ENCODE data around the gene GPR78.

GPR78 gene

DNA sequence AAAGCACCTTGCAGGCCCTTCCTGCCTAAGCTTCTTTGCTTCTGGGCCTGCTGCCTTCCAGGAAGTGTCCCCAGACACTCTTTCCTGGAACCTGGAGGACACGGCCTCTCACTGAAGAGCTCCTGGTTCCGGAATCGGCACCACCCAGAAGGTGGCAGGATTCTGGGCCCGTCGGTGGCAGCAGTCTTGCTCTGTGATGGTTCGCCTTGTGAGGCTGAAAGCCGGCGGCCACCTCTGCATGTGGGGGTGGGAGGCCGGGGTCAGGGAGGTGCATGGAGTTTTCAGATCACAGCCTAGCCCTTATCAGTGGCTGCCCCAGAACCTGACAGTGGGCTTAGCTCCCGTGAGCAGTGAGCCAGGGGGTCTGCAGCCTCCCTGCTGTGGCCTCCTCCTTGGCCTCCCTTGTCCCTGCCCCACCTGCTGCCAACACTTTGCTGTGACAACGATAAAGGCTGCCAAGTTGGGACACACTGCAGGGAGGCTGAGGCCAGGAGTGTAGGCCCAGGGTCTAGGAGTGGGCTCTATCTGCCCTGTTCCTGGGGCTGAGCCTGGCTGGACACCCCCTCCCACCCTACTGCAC, 30.8 kb upstream of the GPR78 start:
- no peaks in the 10 kb centered on the region for H3K9me3 ChIP-seq (replicated peaks in 1 of 2; ENCODE audit: control insufficient read depth in 2 of 2, insufficient read depth in 1 of 2, low read depth in 1 of 2, low read length in 2 of 2)
- DNase-seq (ENCODE audit: low spot score) = no peak
- no peak overlapping the region for H2BK5ac ChIP-seq (ENCODE audit: low read length)
- no peak overlapping the region for H2BK12ac ChIP-seq (ENCODE audit: low read length)
- no peaks in the 10 kb centered on the region for H3K79me1 ChIP-seq (ENCODE audit: low read depth, low read length)
- no peaks in the 10 kb centered on the region for H3K36me3 ChIP-seq (replicated peaks in 1 of 2; ENCODE audit: control insufficient read depth in 2 of 2, insufficient read depth in 2 of 2, low read length in 2 of 2)
- H3K4me3 ChIP-seq (ENCODE audit: low read length in 2 of 2) = no peak overlapping the region
- H3K4ac ChIP-seq (ENCODE audit: low read length) = no peak overlapping the region
- no peak overlapping the region for H3K9ac ChIP-seq (ENCODE audit: low read depth, low read length, poor library complexity)
- no peaks in the 10 kb centered on the region for H3K4me1 ChIP-seq (ENCODE audit: control insufficient read depth in 2 of 2, insufficient read depth in 1 of 2, low read depth in 1 of 2, low read length in 2 of 2)
- H3K23ac ChIP-seq (ENCODE audit: low read depth, low read length, poor library complexity) = peak overlapping the region; percentile 37
- H3K18ac ChIP-seq (ENCODE audit: low read length) = peak overlapping the region; percentile 32
- no CpG with 5 or more reads among the region's 11 CpGs for WGBS, 2 donors (ENCODE audit: extremely low coverage in 2 of 2, insufficient read length in 2 of 2, insufficient replicate concordance in 1 of 2)
- no peak overlapping the region for H2AK5ac ChIP-seq (ENCODE audit: low read depth, low read length)
- no peak overlapping the region for H2BK15ac ChIP-seq (ENCODE audit: low read length)
- no peak overlapping the region for H4K8ac ChIP-seq (ENCODE audit: low read depth, low read length)
- H3K14ac ChIP-seq (ENCODE audit: low read length) = no peak overlapping the region
- no peak overlapping the region for H3K4me2 ChIP-seq (ENCODE audit: insufficient read depth, low read length, poor library complexity, severe bottlenecking)
- H4K91ac ChIP-seq (ENCODE audit: low read depth, low read length, poor library complexity) = no peak overlapping the region
- H2BK120ac ChIP-seq (ENCODE audit: low read depth, low read length) = no peak overlapping the region
- peaks cover 0 to 21% (median 0%) of the 10 kb centered on the region in 3 experiments for H3K27me3 ChIP-seq (ENCODE audit: control insufficient read depth in 3 of 3, insufficient read depth in 3 of 3, low read depth in 1 of 3, low read length in 3 of 3)
- H2AFZ ChIP-seq (ENCODE audit: low read length) = no peak overlapping the region
- H3K27ac ChIP-seq (replicated peaks; ENCODE audit: low read length) = no peak overlapping the region

DNA sequence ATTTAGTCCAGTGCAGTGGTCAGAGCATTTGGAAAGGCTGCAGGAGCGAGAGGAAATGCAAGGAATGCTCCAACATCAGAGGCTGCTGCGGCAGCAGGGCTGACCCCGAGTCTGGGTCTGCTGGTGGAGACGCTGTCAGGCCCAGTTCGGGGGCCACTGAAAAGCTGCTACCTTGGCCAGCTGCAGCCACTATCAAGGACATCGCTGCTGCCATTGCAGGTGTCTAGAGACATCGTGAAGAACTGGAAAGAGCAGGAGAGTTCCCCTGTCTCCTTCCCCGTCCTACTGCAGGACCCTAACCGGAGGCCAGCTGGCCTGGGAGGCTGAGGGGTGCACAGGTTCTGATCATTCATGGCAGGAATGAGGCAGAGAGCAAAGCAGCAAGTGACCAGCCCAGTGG, 29.5 kb upstream of the GPR78 start:
- no peak overlapping the region for H2AFZ ChIP-seq (ENCODE audit: low read length)
- no peak overlapping the region for H3K14ac ChIP-seq (ENCODE audit: low read length)
- no peak overlapping the region for H2BK15ac ChIP-seq (ENCODE audit: low read length)
- H3K36me3 ChIP-seq (replicated peaks in 1 of 2; ENCODE audit: control insufficient read depth in 2 of 2, insufficient read depth in 2 of 2, low read length in 2 of 2) = no peaks in the 10 kb centered on the region
- no peaks in the 10 kb centered on the region for H3K4me1 ChIP-seq (ENCODE audit: control insufficient read depth in 2 of 2, insufficient read depth in 1 of 2, low read depth in 1 of 2, low read length in 2 of 2)
- no peaks in the 10 kb centered on the region for H3K9me3 ChIP-seq (replicated peaks in 1 of 2; ENCODE audit: control insufficient read depth in 2 of 2, insufficient read depth in 1 of 2, low read depth in 1 of 2, low read length in 2 of 2)
- H2BK12ac ChIP-seq (ENCODE audit: low read length) = no peak overlapping the region
- H3K79me1 ChIP-seq (ENCODE audit: low read depth, low read length) = no peaks in the 10 kb centered on the region
- no CpG with 5 or more reads among the region's 9 CpGs for WGBS, 2 donors (ENCODE audit: extremely low coverage in 2 of 2, insufficient read length in 2 of 2, insufficient replicate concordance in 1 of 2)
- H3K18ac ChIP-seq (ENCODE audit: low read length) = peak overlapping the region; percentile 78
- no peak overlapping the region for H2BK5ac ChIP-seq (ENCODE audit: low read length)
- no peak overlapping the region for H2AK5ac ChIP-seq (ENCODE audit: low read depth, low read length)
- no peak overlapping the region for H3K4me3 ChIP-seq (ENCODE audit: low read length in 2 of 2)
- no peak overlapping the region for H2BK120ac ChIP-seq (ENCODE audit: low read depth, low read length)
- no peak overlapping the region for H3K9ac ChIP-seq (ENCODE audit: low read depth, low read length, poor library complexity)
- no peak overlapping the region for H3K4ac ChIP-seq (ENCODE audit: low read length)
- H4K8ac ChIP-seq (ENCODE audit: low read depth, low read length) = no peak overlapping the region
- DNase-seq (ENCODE audit: low spot score) = no peak
- H3K27me3 ChIP-seq (ENCODE audit: control insufficient read depth in 3 of 3, insufficient read depth in 3 of 3, low read depth in 1 of 3, low read length in 3 of 3) = peaks cover 0 to 24% (median 0%) of the 10 kb centered on the region in 3 experiments
- no peak overlapping the region for H3K27ac ChIP-seq (replicated peaks; ENCODE audit: low read length)
- H3K23ac ChIP-seq (ENCODE audit: low read depth, low read length, poor library complexity) = no peak overlapping the region
- no peak overlapping the region for H4K91ac ChIP-seq (ENCODE audit: low read depth, low read length, poor library complexity)
- no peak overlapping the region for H3K4me2 ChIP-seq (ENCODE audit: insufficient read depth, low read length, poor library complexity, severe bottlenecking)

DNA sequence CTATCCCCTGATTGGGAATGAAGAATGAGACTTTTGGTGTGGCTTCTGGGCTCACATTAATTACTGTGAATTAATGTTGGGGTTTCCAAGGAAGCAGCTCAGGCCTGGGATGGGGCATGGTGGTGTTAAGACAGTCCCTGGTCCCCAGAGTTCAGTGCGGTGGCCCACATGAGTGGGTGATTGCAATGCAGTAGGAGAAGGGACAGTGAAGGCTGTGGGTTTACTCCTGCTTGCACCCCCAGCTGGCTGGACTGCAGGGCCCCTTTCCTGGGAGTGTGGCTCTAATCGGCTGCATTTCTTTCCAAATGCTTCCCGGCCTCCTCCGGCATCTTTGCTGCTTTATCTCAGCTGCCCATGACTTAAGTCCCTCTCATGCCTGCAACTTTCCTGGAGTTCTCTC, 28.2 kb upstream of the GPR78 start:
- H3K79me1 ChIP-seq (ENCODE audit: low read depth, low read length) = no peaks in the 10 kb centered on the region
- peaks cover 0 to 24% (median 0%) of the 10 kb centered on the region in 3 experiments for H3K27me3 ChIP-seq (ENCODE audit: control insufficient read depth in 3 of 3, insufficient read depth in 3 of 3, low read depth in 1 of 3, low read length in 3 of 3)
- DNase-seq (ENCODE audit: low spot score) = no peak
- H3K4ac ChIP-seq (ENCODE audit: low read length) = no peak overlapping the region
- H3K18ac ChIP-seq (ENCODE audit: low read length) = no peak overlapping the region
- no peak overlapping the region for H4K91ac ChIP-seq (ENCODE audit: low read depth, low read length, poor library complexity)
- H3K23ac ChIP-seq (ENCODE audit: low read depth, low read length, poor library complexity) = no peak overlapping the region
- no peaks in the 10 kb centered on the region for H3K4me1 ChIP-seq (ENCODE audit: control insufficient read depth in 2 of 2, insufficient read depth in 1 of 2, low read depth in 1 of 2, low read length in 2 of 2)
- H3K27ac ChIP-seq (replicated peaks; ENCODE audit: low read length) = no peak overlapping the region
- no peak overlapping the region for H2BK12ac ChIP-seq (ENCODE audit: low read length)
- H2BK15ac ChIP-seq (ENCODE audit: low read length) = no peak overlapping the region
- no peak overlapping the region for H3K9ac ChIP-seq (ENCODE audit: low read depth, low read length, poor library complexity)
- H3K4me3 ChIP-seq (ENCODE audit: low read length in 2 of 2) = no peak overlapping the region
- no peaks in the 10 kb centered on the region for H3K36me3 ChIP-seq (replicated peaks in 1 of 2; ENCODE audit: control insufficient read depth in 2 of 2, insufficient read depth in 2 of 2, low read length in 2 of 2)
- H3K4me2 ChIP-seq (ENCODE audit: insufficient read depth, low read length, poor library complexity, severe bottlenecking) = no peak overlapping the region
- no peak overlapping the region for H2BK5ac ChIP-seq (ENCODE audit: low read length)
- no peak overlapping the region for H2AK5ac ChIP-seq (ENCODE audit: low read depth, low read length)
- H4K8ac ChIP-seq (ENCODE audit: low read depth, low read length) = no peak overlapping the region
- H2BK120ac ChIP-seq (ENCODE audit: low read depth, low read length) = no peak overlapping the region
- H3K9me3 ChIP-seq (replicated peaks in 1 of 2; ENCODE audit: control insufficient read depth in 2 of 2, insufficient read depth in 1 of 2, low read depth in 1 of 2, low read length in 2 of 2) = no peaks in the 10 kb centered on the region
- H3K14ac ChIP-seq (ENCODE audit: low read length) = no peak overlapping the region
- no CpG with 5 or more reads among the region's 4 CpGs for WGBS, 2 donors (ENCODE audit: extremely low coverage in 2 of 2, insufficient read length in 2 of 2, insufficient replicate concordance in 1 of 2)
- no peak overlapping the region for H2AFZ ChIP-seq (ENCODE audit: low read length)

DNA sequence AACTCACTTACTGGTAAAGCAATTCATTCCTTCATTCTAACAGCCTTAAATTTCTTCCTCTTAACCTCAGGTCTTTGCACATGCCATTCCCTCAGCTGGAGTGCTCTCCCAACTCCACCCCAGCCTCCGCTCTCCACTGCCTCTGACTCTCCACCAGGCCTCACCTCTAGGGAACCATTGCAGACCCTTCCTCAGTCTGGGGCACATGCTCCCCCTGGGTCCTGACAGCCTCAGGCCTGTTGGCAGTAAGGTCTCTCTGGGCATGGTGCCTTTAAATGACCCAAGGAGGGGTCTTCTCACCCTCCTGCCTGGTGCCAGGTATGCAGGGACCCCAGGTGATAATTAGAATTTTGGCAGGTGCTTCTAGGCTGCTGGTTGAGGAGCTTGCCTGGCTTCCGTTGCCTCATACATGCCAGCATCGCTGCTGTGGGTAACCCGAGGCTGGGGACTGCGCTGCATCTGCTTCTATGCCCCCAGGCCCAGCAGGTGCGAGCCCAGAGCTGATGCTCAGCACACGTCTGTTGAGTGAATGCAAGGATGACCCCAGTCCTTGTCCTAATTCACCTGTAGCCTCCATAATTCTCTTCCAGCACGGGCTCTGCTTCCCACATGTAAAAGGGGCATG, 27.5 kb upstream of the GPR78 start:
- no peaks in the 10 kb centered on the region for H3K4me1 ChIP-seq (ENCODE audit: control insufficient read depth in 2 of 2, insufficient read depth in 1 of 2, low read depth in 1 of 2, low read length in 2 of 2)
- H2AFZ ChIP-seq (ENCODE audit: low read length) = no peak overlapping the region
- H3K23ac ChIP-seq (ENCODE audit: low read depth, low read length, poor library complexity) = no peak overlapping the region
- H3K36me3 ChIP-seq (replicated peaks in 1 of 2; ENCODE audit: control insufficient read depth in 2 of 2, insufficient read depth in 2 of 2, low read length in 2 of 2) = no peaks in the 10 kb centered on the region
- H4K8ac ChIP-seq (ENCODE audit: low read depth, low read length) = no peak overlapping the region
- no peak overlapping the region for H3K4me3 ChIP-seq (ENCODE audit: low read length in 2 of 2)
- H2BK12ac ChIP-seq (ENCODE audit: low read length) = no peak overlapping the region
- H2BK15ac ChIP-seq (ENCODE audit: low read length) = no peak overlapping the region
- no peak for DNase-seq (ENCODE audit: low spot score)
- H4K91ac ChIP-seq (ENCODE audit: low read depth, low read length, poor library complexity) = no peak overlapping the region
- peaks cover 0 to 24% (median 0%) of the 10 kb centered on the region in 3 experiments for H3K27me3 ChIP-seq (ENCODE audit: control insufficient read depth in 3 of 3, insufficient read depth in 3 of 3, low read depth in 1 of 3, low read length in 3 of 3)
- no peak overlapping the region for H2AK5ac ChIP-seq (ENCODE audit: low read depth, low read length)
- H3K9ac ChIP-seq (ENCODE audit: low read depth, low read length, poor library complexity) = no peak overlapping the region
- no peak overlapping the region for H3K18ac ChIP-seq (ENCODE audit: low read length)
- no CpG with 5 or more reads among the region's 8 CpGs for WGBS, 2 donors (ENCODE audit: extremely low coverage in 2 of 2, insufficient read length in 2 of 2, insufficient replicate concordance in 1 of 2)
- H3K4ac ChIP-seq (ENCODE audit: low read length) = no peak overlapping the region
- H3K14ac ChIP-seq (ENCODE audit: low read length) = no peak overlapping the region
- no peak overlapping the region for H2BK5ac ChIP-seq (ENCODE audit: low read length)
- H3K4me2 ChIP-seq (ENCODE audit: insufficient read depth, low read length, poor library complexity, severe bottlenecking) = no peak overlapping the region
- H3K79me1 ChIP-seq (ENCODE audit: low read depth, low read length) = no peaks in the 10 kb centered on the region
- no peak overlapping the region for H3K27ac ChIP-seq (replicated peaks; ENCODE audit: low read length)
- H3K9me3 ChIP-seq (replicated peaks in 1 of 2; ENCODE audit: control insufficient read depth in 2 of 2, insufficient read depth in 1 of 2, low read depth in 1 of 2, low read length in 2 of 2) = no peaks in the 10 kb centered on the region
- no peak overlapping the region for H2BK120ac ChIP-seq (ENCODE audit: low read depth, low read length)
